Adrenal gland (tissue), 5 donors: Measurements from ENCODE around the gene TTC8.

Experiments used
- CTCF ChIP-seq, 6 experiments: fragments of 450-650 bp in 4 of 6; fragments of 200-600 bp in 2 of 6; sonication (generic) in 1 of 6; IDR thresholded peaks; 1 replicate in 5 of 6; 2 replicates in 1 of 6; pipeline versions ENCODE4 v1.5.1 to v1.8.0; 2016 to 2021; ENCODE audit warnings: antibody characterized with exemption in 6 of 6, mild to moderate bottlenecking in 2 of 6, moderate library complexity in 1 of 6
- POLR2A ChIP-seq, 2 donors: fragments of 450-650 bp; IDR thresholded peaks; one replicate each; pipeline ENCODE4 v1.6.1; 2017; ENCODE audit warnings: antibody characterized with exemption in 2 of 2, mild to moderate bottlenecking in 2 of 2, moderate library complexity in 1 of 2
- donor health status: DM: no; HTN: no; CAD: no.

GRCh38 chr14:88849716-88850115 is 25.3 kb downstream of the TTC8 start:
- TF ChIP-seq POLR2A (IDR thresholded peaks at IDR 0.05): no peak
- TF ChIP-seq CTCF (IDR thresholded peaks at IDR 0.05): no peak
